HG03175 (cell line): ENCODE results near the gene TMEM208.
A peak's percentile ranks its signal among the peaks of the same experiment; 100 is the strongest.

Experiments used
- ATAC-seq: cut with Tn5 transposase; IDR thresholded peaks from one replicate; pipeline ENCODE4 v1.9.1; 2021; ENCODE audit warnings: mild to moderate bottlenecking, moderate library complexity; ENCODE audit not compliant: unreplicated experiment

The TMEM208 gene

GRCh38 chr16:67226804-67227566 is at the start of gene TMEM208:
TMEM208 (plus strand) TSS chr16:67227130; CDS start chr16:67227219, 89 bp downstream.
- ATAC-seq = peak; percentile 95

GRCh38 chr16:67177743-67178699 is 48.9 kb upstream of the TMEM208 start:
- no peak for ATAC-seq

- no peak for ATAC-seq
Observed at GRCh38 chr16:67179421-67180080, 47.4 kb upstream of the TMEM208 start.

- ATAC-seq = no peak
Observed at GRCh38 chr16:67180166-67180565, 46.8 kb upstream of the TMEM208 start.

GRCh38 chr16:67181346-67181745 is 45.6 kb upstream of the TMEM208 start:
- ATAC-seq = no peak

GRCh38 chr16:67182288-67182687 is 44.6 kb upstream of the TMEM208 start:
- no peak for ATAC-seq

- ATAC-seq = no peak
Observed at GRCh38 chr16:67183284-67183626, 43.7 kb upstream of the TMEM208 start.

- peak; percentile 94 for ATAC-seq
Observed at GRCh38 chr16:67183627-67184452, 43.1 kb upstream of the TMEM208 start, which contains the start of gene MATCAP1. MATCAP1 (minus strand) TSS chr16:67183963; CDS start chr16:67180610, 3,353 bp downstream.

- ATAC-seq = no peak
Observed at GRCh38 chr16:67184453-67184994, 42.4 kb upstream of the TMEM208 start.

- ATAC-seq = peak; percentile 38
Observed at GRCh38 chr16:67184995-67185650, 41.8 kb upstream of the TMEM208 start.

- no peak for ATAC-seq
Observed at GRCh38 chr16:67185651-67186134, 41.2 kb upstream of the TMEM208 start.

- no peak for ATAC-seq
Observed at GRCh38 chr16:67186550-67186950, 40.4 kb upstream of the TMEM208 start.

GRCh38 chr16:67187175-67187890 is 39.6 kb upstream of the TMEM208 start:
- no peak for ATAC-seq

GRCh38 chr16:67188323-67188722 is 38.6 kb upstream of the TMEM208 start:
- no peak for ATAC-seq

GRCh38 chr16:67188798-67189197 is 38.1 kb upstream of the TMEM208 start:
- ATAC-seq = no peak

GRCh38 chr16:67190041-67190440 is 36.9 kb upstream of the TMEM208 start, which contains the start of gene EXOC3L1:
EXOC3L1 (minus strand) TSS chr16:67190136; CDS start chr16:67189676, 460 bp downstream.
- no peak for ATAC-seq

GRCh38 chr16:67190448-67191399 is 36.2 kb upstream of the TMEM208 start:
- ATAC-seq = no peak
